Upper lobe of right lung (tissue), 1 donor: ENCODE data around the gene DBNDD2. TPM values are rescaled to one million over a fixed set of nuclear protein-coding genes. Genes with fewer than 3 reads are reported as not detected.

Experiments used
- ATAC-seq: fragments of 200-7000 bp; cut with Tn5 transposase; one replicate; pipeline ENCODE4 v1.9.1; 2020; ENCODE audit warnings: mild to moderate bottlenecking, moderate library complexity
- DNase-seq: peaks from one replicate; pipeline ENCODE4 v3.0.0-alpha.2; 2020
- H3K27ac ChIP-seq: fragments of 200-600 bp; one replicate; pipeline ENCODE4 v1.8.0; 2022
- H3K27me3 ChIP-seq: fragments of 200-600 bp; one replicate; pipeline ENCODE4 v1.8.0; 2022; ENCODE audit warnings: mild to moderate bottlenecking
- H3K36me3 ChIP-seq: fragments of 200-600 bp; one replicate; pipeline ENCODE4 v1.8.0; 2022
- H3K4me1 ChIP-seq: fragments of 200-600 bp; one replicate; pipeline ENCODE4 v1.8.0; 2022
- H3K4me3 ChIP-seq: fragments of 200-600 bp; one replicate; pipeline ENCODE4 v1.8.0; 2022; ENCODE audit warnings: mild to moderate bottlenecking
- H3K9me3 ChIP-seq: fragments of 200-600 bp; one replicate; pipeline ENCODE4 v1.8.0; 2022
- intact Hi-C: fragments of 100-400 bp; cut with DNase I; formaldehyde crosslinking; loops from one replicate; pipeline ENCODE4 v1.11.0; 2022
- total RNA-seq: library from RNA; stranded (reverse); fragmentation: NEBNext Ultra II Directional; extraction: Animal tissue kit (Norgen Biotek cat#: 25700); gene quantifications from one replicate; pipeline ENCODE4 v1.2.1, GENCODE V29; 2021
- TF ChIP-seq, protein P1 (sequence below): fragments of 200-600 bp; IDR thresholded peaks from one replicate; pipeline ENCODE4 v1.8.0; 2022; ENCODE audit warnings: antibody characterized with exemption
- donor health status: DM: no; HTN: yes; CAD: no; lungs with severe emphysema.

Gene DBNDD2
- total RNA-seq, 1 donor from 2014 or later, result 66.2 TPM

DNA sequence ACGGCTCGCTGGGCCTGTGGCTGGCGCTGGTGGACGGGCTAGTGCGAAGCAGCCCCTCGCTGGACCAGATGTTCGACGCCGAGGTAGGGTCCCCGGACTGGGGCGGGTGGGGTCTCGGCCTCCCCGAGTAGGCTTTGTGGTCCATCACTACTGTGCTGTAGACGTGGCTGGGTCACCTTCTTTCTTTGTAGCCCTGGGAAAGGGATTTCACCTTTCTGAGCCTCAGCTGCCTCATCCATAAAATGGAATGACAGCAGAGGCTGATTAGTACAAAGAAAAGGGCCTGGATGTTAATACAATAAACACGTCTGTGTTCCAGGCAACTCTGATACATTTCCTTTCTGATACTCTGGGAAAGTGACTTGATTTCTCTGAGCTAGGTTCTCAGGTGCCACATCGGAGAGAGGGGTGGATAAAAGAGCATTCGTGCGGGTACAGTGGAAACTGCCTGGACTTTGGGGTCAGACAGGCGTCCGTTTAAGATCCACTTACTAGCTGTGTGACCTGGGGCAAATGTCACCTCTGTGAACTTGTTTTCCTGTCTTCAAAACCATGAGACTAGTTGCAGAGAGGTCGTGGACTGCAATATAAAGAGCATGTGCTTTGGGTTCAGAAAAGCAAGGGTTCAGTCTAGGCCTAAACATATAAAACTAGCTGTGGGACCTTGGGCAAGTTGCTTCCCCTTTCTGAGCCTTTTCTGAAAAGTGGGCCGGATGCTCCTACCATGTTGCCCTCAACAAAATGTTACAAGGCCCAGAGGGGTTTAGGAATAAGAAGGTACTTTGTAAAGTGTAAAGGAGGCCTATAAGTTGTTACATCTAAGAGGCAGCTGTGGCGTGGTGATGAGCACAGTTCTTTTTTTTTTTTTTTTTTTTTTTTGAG, 44.2 kb upstream of the DBNDD2 start:
- DNase-seq, result no peak
- peaks cover 66% of the 10 kb centered on the region for H3K4me1 ChIP-seq
- H3K27ac ChIP-seq, result peak overlapping the region; percentile 97

DNA sequence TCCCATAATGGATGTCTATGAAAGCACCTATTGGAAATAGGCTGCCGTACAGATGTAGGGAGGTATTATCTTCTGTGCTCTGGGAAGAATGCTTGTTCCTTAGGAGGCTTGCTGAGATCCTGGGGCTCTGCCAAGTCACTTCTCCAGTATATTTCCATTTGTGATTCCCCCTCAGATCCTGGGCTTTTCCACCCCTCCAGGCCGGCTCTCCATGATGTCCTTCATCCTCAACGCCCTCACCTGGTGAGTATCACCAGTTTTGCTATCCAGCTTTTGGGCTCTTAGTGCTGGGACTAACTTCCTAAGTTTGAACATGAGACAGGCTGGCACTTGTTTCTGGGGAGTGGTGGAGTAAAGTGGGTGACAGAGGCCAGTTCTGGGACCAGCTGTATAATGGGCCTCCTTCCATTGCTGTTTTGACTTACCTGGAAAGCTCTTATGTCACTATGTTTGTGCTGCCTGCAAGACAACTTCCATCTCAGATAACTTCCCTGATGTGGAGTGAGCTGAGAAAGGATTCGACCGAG, 42.6 kb upstream of the DBNDD2 start:
- TF ChIP-seq, protein P1, sequence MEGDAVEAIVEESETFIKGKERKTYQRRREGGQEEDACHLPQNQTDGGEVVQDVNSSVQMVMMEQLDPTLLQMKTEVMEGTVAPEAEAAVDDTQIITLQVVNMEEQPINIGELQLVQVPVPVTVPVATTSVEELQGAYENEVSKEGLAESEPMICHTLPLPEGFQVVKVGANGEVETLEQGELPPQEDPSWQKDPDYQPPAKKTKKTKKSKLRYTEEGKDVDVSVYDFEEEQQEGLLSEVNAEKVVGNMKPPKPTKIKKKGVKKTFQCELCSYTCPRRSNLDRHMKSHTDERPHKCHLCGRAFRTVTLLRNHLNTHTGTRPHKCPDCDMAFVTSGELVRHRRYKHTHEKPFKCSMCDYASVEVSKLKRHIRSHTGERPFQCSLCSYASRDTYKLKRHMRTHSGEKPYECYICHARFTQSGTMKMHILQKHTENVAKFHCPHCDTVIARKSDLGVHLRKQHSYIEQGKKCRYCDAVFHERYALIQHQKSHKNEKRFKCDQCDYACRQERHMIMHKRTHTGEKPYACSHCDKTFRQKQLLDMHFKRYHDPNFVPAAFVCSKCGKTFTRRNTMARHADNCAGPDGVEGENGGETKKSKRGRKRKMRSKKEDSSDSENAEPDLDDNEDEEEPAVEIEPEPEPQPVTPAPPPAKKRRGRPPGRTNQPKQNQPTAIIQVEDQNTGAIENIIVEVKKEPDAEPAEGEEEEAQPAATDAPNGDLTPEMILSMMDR, result no peak
- no peaks in the 10 kb centered on the region for H3K27me3 ChIP-seq
- no peak for DNase-seq
- H3K4me1 ChIP-seq, result peaks cover 53% of the 10 kb centered on the region
- intact Hi-C loops, result loop anchor here (10.0 kb wide), 1 partner anchor 69 kb away; no protein-coding TSS in a partner anchor
- H3K9me3 ChIP-seq, result no peaks in the 10 kb centered on the region
- ATAC-seq, result no peak
- no peak overlapping the region for H3K27ac ChIP-seq
- no peak overlapping the region for H3K4me3 ChIP-seq
- peaks cover 45% of the 10 kb centered on the region for H3K36me3 ChIP-seq

More for the DNA sequence above, 44.2 kb upstream of the DBNDD2 start:
- H3K4me3 ChIP-seq, result peak overlapping the region; percentile 64
- intact Hi-C loops, result loop anchor here (10.0 kb wide), 1 partner anchor 71 kb away; no protein-coding TSS in a partner anchor
- TF ChIP-seq, protein P1, result no peak
- H3K36me3 ChIP-seq, result peaks cover 42% of the 10 kb centered on the region
- no peak for ATAC-seq
- no peaks in the 10 kb centered on the region for H3K9me3 ChIP-seq
- H3K27me3 ChIP-seq, result no peaks in the 10 kb centered on the region

DNA sequence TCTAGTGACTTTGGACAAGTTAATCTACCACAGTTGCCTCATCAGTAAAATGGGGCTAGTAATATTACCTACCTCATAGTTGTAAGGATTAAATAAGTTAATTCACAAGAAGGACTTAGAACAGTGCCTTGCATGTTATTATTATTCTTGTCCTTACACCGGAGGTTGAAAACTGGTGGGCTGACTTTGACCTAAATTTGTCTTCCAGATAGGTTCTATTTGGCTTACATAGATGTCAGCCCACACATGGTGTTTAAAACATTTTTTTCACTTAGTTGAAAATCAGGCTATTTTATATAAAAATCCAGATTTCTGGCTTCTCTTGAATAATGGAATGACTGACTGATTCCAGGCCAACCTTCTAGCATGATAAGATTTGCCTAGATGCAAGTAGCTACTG, 41.9 kb upstream of the DBNDD2 start:
- Histone ChIP-seq H3K9me3 (no peaks in the 10 kb centered on the region), H3K4me1 (peaks cover 49% of the 10 kb centered on the region), H3K27ac (no peak overlapping the region), H3K27me3 (no peaks in the 10 kb centered on the region), H3K4me3 (no peak overlapping the region), H3K36me3 (peaks cover 45% of the 10 kb centered on the region)
- TF ChIP-seq, protein P1, result no peak
- intact Hi-C loops, result loop anchor here (10.0 kb wide), 1 partner anchor 69 kb away; no protein-coding TSS in a partner anchor
- ATAC-seq (no peak), DNase-seq (no peak)

DNA sequence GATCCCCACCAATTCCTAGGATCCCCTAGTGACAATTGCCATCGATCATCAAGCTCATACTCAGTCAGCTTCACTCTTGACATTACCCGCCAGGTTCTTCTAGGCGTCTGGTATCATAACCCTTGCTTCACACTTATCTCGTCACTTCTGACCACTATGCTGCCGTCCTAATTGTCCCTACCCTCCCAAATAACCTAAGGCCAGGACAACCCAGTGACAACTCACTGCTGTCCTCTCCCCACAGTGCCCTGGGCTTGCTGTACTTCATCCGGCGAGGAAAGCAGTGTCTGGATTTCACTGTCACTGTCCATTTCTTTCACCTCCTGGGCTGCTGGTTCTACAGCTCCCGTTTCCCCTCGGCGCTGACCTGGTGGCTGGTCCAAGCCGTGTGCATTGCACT, 41.5 kb upstream of the DBNDD2 start:
- no peak overlapping the region for H3K27ac ChIP-seq
- intact Hi-C loops, result loop anchor here (10.0 kb wide), 1 partner anchor 68 kb away; no protein-coding TSS in a partner anchor
- peaks cover 45% of the 10 kb centered on the region for H3K36me3 ChIP-seq
- DNase-seq (no peak), ATAC-seq (no peak)
- no peak overlapping the region for H3K4me3 ChIP-seq
- H3K27me3 ChIP-seq, result no peaks in the 10 kb centered on the region
- H3K9me3 ChIP-seq, result no peaks in the 10 kb centered on the region
- TF ChIP-seq, protein P1, result no peak
- peaks cover 46% of the 10 kb centered on the region for H3K4me1 ChIP-seq

DNA sequence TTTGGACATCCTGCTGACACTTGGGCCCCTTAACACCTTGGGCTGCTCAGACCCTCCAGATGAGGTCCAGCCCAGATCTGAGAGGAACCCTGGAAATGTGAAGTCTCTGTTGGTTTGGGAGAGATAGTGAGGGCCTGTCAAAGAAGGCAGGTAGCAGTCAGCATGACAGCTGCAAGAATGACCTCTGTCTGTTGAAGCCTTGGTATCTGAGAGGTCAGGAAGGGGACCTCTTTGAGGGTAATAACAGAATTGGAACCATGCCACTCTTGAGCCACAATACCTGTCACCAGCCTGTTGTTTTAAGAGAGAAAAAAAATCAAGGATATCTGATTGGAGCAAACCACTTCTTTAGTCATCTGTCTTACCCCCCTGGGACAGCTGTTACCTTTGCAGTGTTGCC, 41.0 kb upstream of the DBNDD2 start:
- DNase-seq, result no peak

More for the DNA sequence above, 41.0 kb upstream of the DBNDD2 start:
- Histone ChIP-seq H3K36me3 (peaks cover 45% of the 10 kb centered on the region), H3K27me3 (no peaks in the 10 kb centered on the region), H3K9me3 (no peaks in the 10 kb centered on the region), H3K4me1 (peaks cover 45% of the 10 kb centered on the region), H3K4me3 (no peak overlapping the region), H3K27ac (no peak overlapping the region)
- intact Hi-C loops, result loop anchor here (10.0 kb wide), 1 partner anchor 68 kb away; no protein-coding TSS in a partner anchor
- TF ChIP-seq, protein P1, result no peak
- ATAC-seq, result no peak
